ENCODE results near the gene CNOT1. TPM values are rescaled to one million over a fixed set of nuclear protein-coding genes. Genes with fewer than 3 reads are reported as not detected.

The CNOT1 gene
- total RNA-seq, 1 experiment from 2014 or later, result 299 TPM

GRCh38 chr16:58658796-58659211 is 29.2 kb upstream of the CNOT1 start:
- H3K79me2 ChIP-seq (ENCODE audit: low read length), result no peaks in the 10 kb centered on the region
- no peak overlapping the region for H3K27ac ChIP-seq (ENCODE audit: low read length)
- H3K9me3 ChIP-seq (ENCODE audit: low read length), result no peaks in the 10 kb centered on the region
- no peak for DNase-seq
- no peaks in the 10 kb centered on the region for H4K20me1 ChIP-seq (ENCODE audit: insufficient read depth, low read depth, low read length)
- H3K4me3 ChIP-seq (ENCODE audit: low read length), result no peak overlapping the region
- no peak overlapping the region for H2AFZ ChIP-seq (ENCODE audit: low read length)
- no peak overlapping the region for H3K4me2 ChIP-seq (ENCODE audit: low read depth, low read length, poor library complexity, severe bottlenecking)
- H3K27me3 ChIP-seq (ENCODE audit: low read length), result no peaks in the 10 kb centered on the region
- H3K4me1 ChIP-seq (ENCODE audit: low read length), result no peaks in the 10 kb centered on the region
- no peak overlapping the region for H3K9ac ChIP-seq (ENCODE audit: low read length)
- H3K36me3 ChIP-seq (ENCODE audit: insufficient read depth, low read length), result no peaks in the 10 kb centered on the region
- no peaks in the 10 kb centered on the region for H3K9me2 ChIP-seq (replicated peaks; ENCODE audit: insufficient read depth, low read length)

GRCh38 chr16:58656899-58657298 is 27.3 kb upstream of the CNOT1 start:
- no peaks in the 10 kb centered on the region for H3K36me3 ChIP-seq (ENCODE audit: insufficient read depth, low read length)
- H3K9me3 ChIP-seq (ENCODE audit: low read length), result no peaks in the 10 kb centered on the region
- H3K79me2 ChIP-seq (ENCODE audit: low read length), result no peaks in the 10 kb centered on the region
- no peak overlapping the region for H2AFZ ChIP-seq (ENCODE audit: low read length)
- H3K9ac ChIP-seq (ENCODE audit: low read length), result no peak overlapping the region
- H3K4me3 ChIP-seq (ENCODE audit: low read length), result no peak overlapping the region
- DNase-seq, result no peak
- H4K20me1 ChIP-seq (ENCODE audit: insufficient read depth, low read depth, low read length), result no peaks in the 10 kb centered on the region
- no peaks in the 10 kb centered on the region for H3K4me1 ChIP-seq (ENCODE audit: low read length)
- H3K27ac ChIP-seq (ENCODE audit: low read length), result no peak overlapping the region
- no peaks in the 10 kb centered on the region for H3K9me2 ChIP-seq (replicated peaks; ENCODE audit: insufficient read depth, low read length)
- H3K27me3 ChIP-seq (ENCODE audit: low read length), result no peaks in the 10 kb centered on the region
- no peak overlapping the region for H3K4me2 ChIP-seq (ENCODE audit: low read depth, low read length, poor library complexity, severe bottlenecking)

- H3K27me3 ChIP-seq (ENCODE audit: low read length), result no peaks in the 10 kb centered on the region
- no peaks in the 10 kb centered on the region for H4K20me1 ChIP-seq (ENCODE audit: insufficient read depth, low read depth, low read length)
- H3K27ac ChIP-seq (ENCODE audit: low read length), result no peak overlapping the region
- H2AFZ ChIP-seq (ENCODE audit: low read length), result no peak overlapping the region
- no peaks in the 10 kb centered on the region for H3K9me3 ChIP-seq (ENCODE audit: low read length)
- H3K4me3 ChIP-seq (ENCODE audit: low read length), result no peak overlapping the region
- no peak overlapping the region for H3K4me2 ChIP-seq (ENCODE audit: low read depth, low read length, poor library complexity, severe bottlenecking)
- H3K36me3 ChIP-seq (ENCODE audit: insufficient read depth, low read length), result no peaks in the 10 kb centered on the region
- no peaks in the 10 kb centered on the region for H3K4me1 ChIP-seq (ENCODE audit: low read length)
- DNase-seq, result no peak
- H3K79me2 ChIP-seq (ENCODE audit: low read length), result no peaks in the 10 kb centered on the region
- no peak overlapping the region for H3K9ac ChIP-seq (ENCODE audit: low read length)
- no peaks in the 10 kb centered on the region for H3K9me2 ChIP-seq (replicated peaks; ENCODE audit: insufficient read depth, low read length)
These were observed 25.6 kb upstream of the CNOT1 start for GRCh38 chr16:58655215-58655596.

GRCh38 chr16:58654560-58655214 is 25.1 kb upstream of the CNOT1 start:
- no peak for DNase-seq
- no peaks in the 10 kb centered on the region for H3K9me2 ChIP-seq (replicated peaks; ENCODE audit: insufficient read depth, low read length)
- no peaks in the 10 kb centered on the region for H4K20me1 ChIP-seq (ENCODE audit: insufficient read depth, low read depth, low read length)
- H3K4me3 ChIP-seq (ENCODE audit: low read length), result no peak overlapping the region
- H3K9me3 ChIP-seq (ENCODE audit: low read length), result no peaks in the 10 kb centered on the region
- no peaks in the 10 kb centered on the region for H3K27me3 ChIP-seq (ENCODE audit: low read length)
- H3K4me1 ChIP-seq (ENCODE audit: low read length), result no peaks in the 10 kb centered on the region
- no peak overlapping the region for H3K4me2 ChIP-seq (ENCODE audit: low read depth, low read length, poor library complexity, severe bottlenecking)
- no peaks in the 10 kb centered on the region for H3K79me2 ChIP-seq (ENCODE audit: low read length)
- no peak overlapping the region for H3K27ac ChIP-seq (ENCODE audit: low read length)
- H3K36me3 ChIP-seq (ENCODE audit: insufficient read depth, low read length), result no peaks in the 10 kb centered on the region
- H3K9ac ChIP-seq (ENCODE audit: low read length), result no peak overlapping the region
- no peak overlapping the region for H2AFZ ChIP-seq (ENCODE audit: low read length)

GRCh38 chr16:58652741-58653140 is 23.1 kb upstream of the CNOT1 start:
- Histone ChIP-seq H2AFZ (ENCODE audit: low read length) (no peak overlapping the region), H3K27ac (ENCODE audit: low read length) (no peak overlapping the region)

GRCh38 chr16:58651965-58652348 is 22.3 kb upstream of the CNOT1 start:
- Histone ChIP-seq H3K27ac (ENCODE audit: low read length) (no peak overlapping the region), H3K9ac (ENCODE audit: low read length) (no peak overlapping the region), H3K27me3 (ENCODE audit: low read length) (no peaks in the 10 kb centered on the region), H3K4me3 (ENCODE audit: low read length) (no peak overlapping the region), H3K4me2 (ENCODE audit: low read depth, low read length, poor library complexity, severe bottlenecking) (no peak overlapping the region), H2AFZ (ENCODE audit: low read length) (no peak overlapping the region), H4K20me1 (ENCODE audit: insufficient read depth, low read depth, low read length) (no peaks in the 10 kb centered on the region), H3K36me3 (ENCODE audit: insufficient read depth, low read length) (no peaks in the 10 kb centered on the region), H3K9me3 (ENCODE audit: low read length) (no peaks in the 10 kb centered on the region), H3K79me2 (ENCODE audit: low read length) (no peaks in the 10 kb centered on the region), H3K4me1 (ENCODE audit: low read length) (no peaks in the 10 kb centered on the region), H3K9me2 (replicated peaks; ENCODE audit: insufficient read depth, low read length) (no peaks in the 10 kb centered on the region)
- no peak for DNase-seq

More at GRCh38 chr16:58652741-58653140, 23.1 kb upstream of the CNOT1 start:
- Histone ChIP-seq H3K79me2 (ENCODE audit: low read length) (no peaks in the 10 kb centered on the region), H3K9me2 (replicated peaks; ENCODE audit: insufficient read depth, low read length) (no peaks in the 10 kb centered on the region), H4K20me1 (ENCODE audit: insufficient read depth, low read depth, low read length) (no peaks in the 10 kb centered on the region), H3K4me2 (ENCODE audit: low read depth, low read length, poor library complexity, severe bottlenecking) (no peak overlapping the region), H3K9me3 (ENCODE audit: low read length) (no peaks in the 10 kb centered on the region), H3K4me3 (ENCODE audit: low read length) (no peak overlapping the region), H3K9ac (ENCODE audit: low read length) (no peak overlapping the region), H3K36me3 (ENCODE audit: insufficient read depth, low read length) (no peaks in the 10 kb centered on the region), H3K4me1 (ENCODE audit: low read length) (no peaks in the 10 kb centered on the region), H3K27me3 (ENCODE audit: low read length) (no peaks in the 10 kb centered on the region)
- DNase-seq, result no peak

- Histone ChIP-seq H2AFZ (ENCODE audit: low read length) (no peak overlapping the region), H3K4me2 (ENCODE audit: low read depth, low read length, poor library complexity, severe bottlenecking) (no peak overlapping the region), H3K27ac (ENCODE audit: low read length) (no peak overlapping the region)
These were observed 20.1 kb upstream of the CNOT1 start for GRCh38 chr16:58649707-58650106.

GRCh38 chr16:58647107-58647506 is 17.5 kb upstream of the CNOT1 start:
- no peak overlapping the region for H3K27ac ChIP-seq (ENCODE audit: low read length)
- H3K4me3 ChIP-seq (ENCODE audit: low read length), result no peak overlapping the region
- no peak for DNase-seq
- H3K79me2 ChIP-seq (ENCODE audit: low read length), result no peaks in the 10 kb centered on the region
- H3K9ac ChIP-seq (ENCODE audit: low read length), result no peak overlapping the region
- H4K20me1 ChIP-seq (ENCODE audit: insufficient read depth, low read depth, low read length), result no peaks in the 10 kb centered on the region
- H3K4me1 ChIP-seq (ENCODE audit: low read length), result no peaks in the 10 kb centered on the region
- no peak overlapping the region for H2AFZ ChIP-seq (ENCODE audit: low read length)
- H3K36me3 ChIP-seq (ENCODE audit: insufficient read depth, low read length), result no peaks in the 10 kb centered on the region
- H3K4me2 ChIP-seq (ENCODE audit: low read depth, low read length, poor library complexity, severe bottlenecking), result no peak overlapping the region
- H3K27me3 ChIP-seq (ENCODE audit: low read length), result no peaks in the 10 kb centered on the region
- H3K9me2 ChIP-seq (replicated peaks; ENCODE audit: insufficient read depth, low read length), result no peaks in the 10 kb centered on the region
- H3K9me3 ChIP-seq (ENCODE audit: low read length), result no peaks in the 10 kb centered on the region

More at GRCh38 chr16:58649707-58650106, 20.1 kb upstream of the CNOT1 start:
- H3K9me3 ChIP-seq (ENCODE audit: low read length), result no peaks in the 10 kb centered on the region
- no peaks in the 10 kb centered on the region for H3K4me1 ChIP-seq (ENCODE audit: low read length)
- H3K27me3 ChIP-seq (ENCODE audit: low read length), result no peaks in the 10 kb centered on the region
- no peaks in the 10 kb centered on the region for H3K9me2 ChIP-seq (replicated peaks; ENCODE audit: insufficient read depth, low read length)
- no peaks in the 10 kb centered on the region for H4K20me1 ChIP-seq (ENCODE audit: insufficient read depth, low read depth, low read length)
- H3K9ac ChIP-seq (ENCODE audit: low read length), result no peak overlapping the region
- no peak overlapping the region for H3K4me3 ChIP-seq (ENCODE audit: low read length)
- DNase-seq, result no peak
- H3K36me3 ChIP-seq (ENCODE audit: insufficient read depth, low read length), result no peaks in the 10 kb centered on the region
- H3K79me2 ChIP-seq (ENCODE audit: low read length), result no peaks in the 10 kb centered on the region

All from Karpas-422 (cell line).